CD4-positive, alpha-beta T cell treated with Interleukin-17A for 1 hour (primary cell): ENCODE data around the gene CTDP1.
A peak's percentile ranks its signal among the peaks of the same experiment; 100 is the strongest.

ENCODE experiments used
- DNase-seq: peaks from one replicate; pipeline ENCODE4 v3.0.0-alpha.2; 2020

Gene CTDP1, protein sequence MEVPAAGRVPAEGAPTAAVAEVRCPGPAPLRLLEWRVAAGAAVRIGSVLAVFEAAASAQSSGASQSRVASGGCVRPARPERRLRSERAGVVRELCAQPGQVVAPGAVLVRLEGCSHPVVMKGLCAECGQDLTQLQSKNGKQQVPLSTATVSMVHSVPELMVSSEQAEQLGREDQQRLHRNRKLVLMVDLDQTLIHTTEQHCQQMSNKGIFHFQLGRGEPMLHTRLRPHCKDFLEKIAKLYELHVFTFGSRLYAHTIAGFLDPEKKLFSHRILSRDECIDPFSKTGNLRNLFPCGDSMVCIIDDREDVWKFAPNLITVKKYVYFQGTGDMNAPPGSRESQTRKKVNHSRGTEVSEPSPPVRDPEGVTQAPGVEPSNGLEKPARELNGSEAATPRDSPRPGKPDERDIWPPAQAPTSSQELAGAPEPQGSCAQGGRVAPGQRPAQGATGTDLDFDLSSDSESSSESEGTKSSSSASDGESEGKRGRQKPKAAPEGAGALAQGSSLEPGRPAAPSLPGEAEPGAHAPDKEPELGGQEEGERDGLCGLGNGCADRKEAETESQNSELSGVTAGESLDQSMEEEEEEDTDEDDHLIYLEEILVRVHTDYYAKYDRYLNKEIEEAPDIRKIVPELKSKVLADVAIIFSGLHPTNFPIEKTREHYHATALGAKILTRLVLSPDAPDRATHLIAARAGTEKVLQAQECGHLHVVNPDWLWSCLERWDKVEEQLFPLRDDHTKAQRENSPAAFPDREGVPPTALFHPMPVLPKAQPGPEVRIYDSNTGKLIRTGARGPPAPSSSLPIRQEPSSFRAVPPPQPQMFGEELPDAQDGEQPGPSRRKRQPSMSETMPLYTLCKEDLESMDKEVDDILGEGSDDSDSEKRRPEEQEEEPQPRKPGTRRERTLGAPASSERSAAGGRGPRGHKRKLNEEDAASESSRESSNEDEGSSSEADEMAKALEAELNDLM

DNA sequence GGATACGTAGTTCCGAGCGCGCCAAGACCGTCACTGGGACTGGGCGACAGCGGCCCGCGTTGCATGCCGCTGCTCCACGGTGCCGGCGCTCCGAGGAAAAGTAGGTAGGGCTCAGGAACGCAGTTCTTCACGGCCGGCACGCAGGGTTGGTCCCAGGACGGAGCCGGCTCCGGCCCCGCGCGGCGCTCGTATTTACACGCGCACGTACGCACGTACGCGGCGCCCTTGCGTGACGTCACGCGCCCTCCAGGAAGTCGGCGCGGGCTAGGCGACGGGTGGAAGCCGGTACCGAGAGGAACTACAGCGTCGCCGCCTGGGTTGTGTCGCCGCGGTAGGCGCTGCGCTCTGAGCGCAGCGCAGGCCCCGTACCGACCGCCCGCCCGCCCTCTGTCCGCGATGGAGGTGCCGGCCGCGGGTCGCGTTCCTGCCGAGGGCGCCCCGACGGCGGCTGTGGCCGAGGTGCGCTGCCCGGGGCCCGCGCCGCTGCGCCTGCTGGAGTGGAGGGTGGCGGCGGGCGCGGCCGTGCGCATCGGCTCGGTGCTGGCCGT, at the start of gene CTDP1:
CTDP1 (plus strand) TSS at position 252 of the 548 bp plus-strand sequence; CDS start at position 397, 145 bp downstream.
- DNase-seq = peak; percentile 90

DNA sequence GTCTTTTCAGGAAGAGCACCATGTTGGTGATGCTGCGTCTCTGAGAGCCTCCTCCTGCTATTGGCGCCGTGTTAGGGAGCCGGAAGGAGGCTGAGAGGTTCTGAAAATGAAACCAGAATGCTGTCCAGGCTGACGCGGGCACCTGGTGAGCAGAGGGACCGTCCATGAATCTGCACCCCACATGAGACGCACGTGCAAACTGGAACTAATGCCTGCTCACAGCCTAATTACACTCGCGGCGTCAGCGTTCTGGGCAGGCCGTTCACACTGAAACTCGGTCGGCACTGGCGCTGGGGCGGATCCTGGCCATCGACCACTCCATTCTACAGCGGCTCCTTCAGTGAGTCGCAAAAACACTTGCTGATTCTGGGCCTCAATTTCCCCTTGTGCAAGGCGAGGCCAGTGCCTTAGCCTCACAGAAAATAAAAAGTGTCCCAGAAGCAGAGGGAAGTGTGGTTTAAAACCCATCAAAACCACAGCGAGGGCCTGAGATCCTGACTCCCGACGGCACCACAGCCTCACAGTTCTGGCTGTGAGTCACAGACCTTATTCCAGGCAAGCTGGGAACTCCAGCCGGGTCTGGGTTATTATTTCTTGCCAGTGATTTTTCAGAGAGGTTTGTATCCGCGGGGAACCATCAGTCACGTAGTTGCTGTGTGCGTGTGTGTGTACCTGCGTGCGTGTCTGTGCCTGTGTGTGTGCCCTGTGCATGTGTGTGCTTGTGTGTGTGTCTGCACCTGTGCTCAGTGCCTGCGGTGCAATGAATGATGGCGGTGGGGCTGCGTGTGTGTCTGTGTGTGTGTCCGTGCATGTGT, 49.1 kb upstream of the CTDP1 start:
- no peak for DNase-seq

DNA sequence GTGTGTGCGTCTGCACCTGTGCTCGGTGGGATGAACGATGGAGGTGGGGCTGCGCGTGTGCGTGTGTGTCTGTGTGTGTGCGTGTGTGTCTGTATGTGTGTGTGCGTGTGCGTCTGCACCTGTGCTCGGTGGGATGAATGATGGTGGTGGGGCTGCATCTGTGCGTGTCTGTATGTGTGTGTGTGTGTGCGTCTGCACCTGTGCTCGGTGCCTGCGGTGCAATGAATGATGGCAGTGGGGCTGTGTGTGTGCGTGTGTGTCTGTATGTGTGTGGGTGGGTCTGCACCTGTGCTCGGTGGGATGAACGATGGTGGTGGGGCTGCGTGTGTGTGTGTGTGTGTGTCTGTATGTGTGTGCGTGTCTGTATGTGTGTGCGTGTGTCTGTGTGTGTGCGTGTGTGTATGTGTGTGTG, 48.5 kb upstream of the CTDP1 start:
- DNase-seq = no peak

DNA sequence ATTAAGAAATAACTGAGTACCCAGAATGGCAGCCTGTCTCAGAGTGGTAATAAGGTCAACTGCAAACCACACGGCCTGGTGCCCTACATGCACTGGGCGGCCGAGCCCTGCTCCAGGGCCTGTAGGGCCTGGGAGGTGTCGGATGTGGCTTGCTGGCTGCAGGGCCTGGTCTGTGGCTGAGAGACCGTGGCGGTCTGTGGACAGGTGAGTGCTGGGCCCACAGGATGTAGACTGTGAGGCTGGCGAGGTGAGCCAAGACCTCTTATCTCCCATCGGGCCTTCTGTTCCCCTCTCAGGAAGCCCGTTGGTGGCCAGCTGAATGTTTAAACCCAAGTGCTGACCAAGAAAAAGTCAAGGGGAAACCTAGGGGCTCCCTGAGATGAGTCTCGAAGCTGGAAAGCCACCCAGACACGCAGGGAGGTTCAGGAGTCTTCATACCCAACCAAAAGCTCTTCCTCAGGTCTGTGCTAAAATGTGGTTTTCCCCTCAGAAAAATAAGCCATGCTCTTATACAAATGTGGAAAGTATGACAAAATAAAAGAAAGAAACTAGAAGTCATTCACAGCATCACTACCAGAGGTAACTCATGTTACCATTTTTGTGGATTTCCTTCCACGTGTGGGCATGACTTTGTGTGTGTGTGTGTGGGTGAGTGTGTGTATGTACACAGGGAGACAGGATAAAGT, 47.7 kb upstream of the CTDP1 start:
- no peak for DNase-seq

DNA sequence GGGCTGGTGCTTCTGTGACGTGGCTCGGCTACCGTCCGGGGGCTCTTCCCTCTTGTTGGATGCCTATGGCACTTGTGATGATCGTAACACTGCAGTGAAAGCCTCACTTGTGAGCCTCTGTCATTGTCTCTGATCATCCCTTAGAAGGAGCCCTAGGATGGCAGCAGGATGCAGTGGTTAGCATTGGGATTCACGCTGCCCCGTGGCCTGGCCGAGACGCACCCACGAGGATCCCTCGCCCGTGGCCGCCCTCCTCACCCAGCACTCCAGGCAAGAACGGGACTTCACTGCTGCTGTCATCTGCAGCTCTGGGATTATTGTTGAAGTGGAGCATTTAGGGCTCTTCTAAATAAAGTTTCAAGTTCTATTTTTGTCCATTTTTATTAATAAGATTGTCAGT, 46.8 kb upstream of the CTDP1 start:
- DNase-seq = no peak

DNA sequence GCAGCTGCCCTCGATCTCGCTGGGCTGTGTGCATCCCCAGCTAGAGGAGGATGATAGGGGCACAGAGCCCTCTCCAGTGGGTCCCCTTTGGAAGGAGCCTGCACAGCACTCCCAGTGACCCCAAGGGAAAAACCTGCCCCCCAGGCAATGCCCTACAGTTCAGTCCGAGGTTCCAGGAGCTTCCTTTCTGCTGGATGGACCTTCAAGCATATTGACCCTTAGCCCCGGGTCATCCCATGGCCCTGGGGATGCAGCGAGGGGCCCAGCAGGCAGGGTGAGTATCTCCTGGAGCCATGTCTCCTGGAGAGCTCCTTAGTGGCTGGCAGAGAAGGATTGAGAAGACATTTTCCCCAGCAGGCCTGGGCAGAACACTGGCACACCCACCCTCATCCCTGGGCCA, 45.4 kb upstream of the CTDP1 start:
- DNase-seq = no peak

DNA sequence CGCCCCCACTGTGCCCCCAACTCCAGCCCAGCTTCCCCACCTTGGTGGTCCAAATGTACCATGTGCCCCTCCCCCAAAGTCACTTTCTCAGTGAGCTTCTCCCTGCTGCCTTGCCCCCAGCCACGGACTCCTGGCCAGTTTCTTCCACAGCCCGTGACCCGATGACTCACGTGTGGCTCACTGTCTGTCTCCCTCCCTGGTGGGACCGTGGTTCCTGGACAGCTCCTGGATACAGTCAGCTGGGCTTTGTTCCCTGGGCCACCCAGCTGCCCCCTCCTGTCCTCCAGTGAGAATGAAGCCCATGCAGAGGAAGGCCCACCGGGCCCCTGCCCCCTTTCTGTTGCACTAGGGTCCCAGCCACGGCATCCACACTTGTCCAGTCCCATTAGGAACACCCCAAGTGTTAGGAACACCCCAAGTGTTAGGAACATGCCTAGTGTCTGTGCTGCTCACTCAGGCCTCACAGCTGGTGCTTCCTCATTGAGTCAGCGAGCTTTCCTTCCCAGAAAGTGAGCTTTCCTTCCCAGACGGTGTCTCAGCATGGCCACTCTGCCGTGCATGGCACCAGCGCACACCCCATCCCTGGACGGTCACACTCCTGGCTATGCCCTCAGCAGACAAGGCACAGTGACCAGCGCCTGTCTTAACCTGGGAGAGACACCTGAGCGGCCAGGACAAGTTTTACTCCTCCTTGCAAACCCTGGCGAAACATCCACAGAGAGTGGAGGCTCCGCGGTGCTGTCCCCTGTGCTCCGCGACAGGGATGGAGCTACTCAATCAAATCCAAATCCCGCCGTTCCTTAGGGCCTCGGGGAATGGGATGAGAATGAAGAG, 44.8 kb upstream of the CTDP1 start:
- DNase-seq = no peak

DNA sequence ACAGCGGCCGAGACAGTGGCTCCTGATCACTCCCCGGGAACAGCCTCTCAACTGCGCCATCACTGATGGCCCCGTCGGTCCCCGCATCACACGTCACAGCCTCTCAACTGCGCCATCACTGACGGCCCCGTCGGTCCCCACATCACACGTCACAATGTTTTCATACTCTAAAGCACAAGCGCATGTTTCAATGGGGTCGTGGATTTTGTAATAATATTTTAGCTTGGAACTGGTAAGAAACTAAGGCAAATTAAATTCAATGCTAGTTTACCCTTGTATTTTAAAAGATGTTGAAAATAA, 44.2 kb upstream of the CTDP1 start:
- DNase-seq = no peak

DNA sequence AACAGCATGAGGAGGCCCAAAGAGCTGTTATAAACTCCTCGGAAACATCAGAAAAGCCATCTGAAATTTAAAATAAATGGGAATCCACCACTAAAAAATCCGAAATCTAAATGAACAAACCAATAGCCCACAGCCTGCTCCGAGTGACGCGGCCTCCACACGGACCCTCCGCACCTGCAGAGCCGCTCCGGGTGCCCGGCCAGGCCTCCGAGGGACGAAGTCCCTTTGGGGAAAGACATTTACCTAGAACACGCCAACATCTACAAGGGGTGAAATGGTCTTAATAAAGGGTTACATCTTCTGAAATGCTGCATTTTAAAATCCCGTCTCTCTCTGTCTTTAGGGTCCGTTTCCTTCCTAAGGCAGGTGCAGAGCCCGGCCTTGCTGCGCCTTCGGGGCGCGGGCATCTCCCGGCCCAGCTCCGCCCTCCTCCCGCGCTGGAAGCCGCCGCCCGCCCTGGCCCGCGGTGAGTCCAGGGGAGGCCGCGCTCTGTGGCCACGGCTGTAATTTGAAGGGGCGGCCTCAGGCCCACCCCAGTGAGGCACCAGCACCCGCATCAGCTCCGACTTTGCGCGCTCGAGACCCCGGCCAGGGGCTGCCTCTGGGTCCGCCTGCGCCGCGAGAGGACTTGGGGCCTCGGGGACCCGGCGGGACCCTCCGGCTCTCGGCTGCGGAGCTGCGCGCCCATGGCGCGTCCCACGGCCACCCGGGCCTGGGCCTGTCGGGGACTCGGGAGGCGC, 42.3 kb upstream of the CTDP1 start:
- DNase-seq = no peak

DNA sequence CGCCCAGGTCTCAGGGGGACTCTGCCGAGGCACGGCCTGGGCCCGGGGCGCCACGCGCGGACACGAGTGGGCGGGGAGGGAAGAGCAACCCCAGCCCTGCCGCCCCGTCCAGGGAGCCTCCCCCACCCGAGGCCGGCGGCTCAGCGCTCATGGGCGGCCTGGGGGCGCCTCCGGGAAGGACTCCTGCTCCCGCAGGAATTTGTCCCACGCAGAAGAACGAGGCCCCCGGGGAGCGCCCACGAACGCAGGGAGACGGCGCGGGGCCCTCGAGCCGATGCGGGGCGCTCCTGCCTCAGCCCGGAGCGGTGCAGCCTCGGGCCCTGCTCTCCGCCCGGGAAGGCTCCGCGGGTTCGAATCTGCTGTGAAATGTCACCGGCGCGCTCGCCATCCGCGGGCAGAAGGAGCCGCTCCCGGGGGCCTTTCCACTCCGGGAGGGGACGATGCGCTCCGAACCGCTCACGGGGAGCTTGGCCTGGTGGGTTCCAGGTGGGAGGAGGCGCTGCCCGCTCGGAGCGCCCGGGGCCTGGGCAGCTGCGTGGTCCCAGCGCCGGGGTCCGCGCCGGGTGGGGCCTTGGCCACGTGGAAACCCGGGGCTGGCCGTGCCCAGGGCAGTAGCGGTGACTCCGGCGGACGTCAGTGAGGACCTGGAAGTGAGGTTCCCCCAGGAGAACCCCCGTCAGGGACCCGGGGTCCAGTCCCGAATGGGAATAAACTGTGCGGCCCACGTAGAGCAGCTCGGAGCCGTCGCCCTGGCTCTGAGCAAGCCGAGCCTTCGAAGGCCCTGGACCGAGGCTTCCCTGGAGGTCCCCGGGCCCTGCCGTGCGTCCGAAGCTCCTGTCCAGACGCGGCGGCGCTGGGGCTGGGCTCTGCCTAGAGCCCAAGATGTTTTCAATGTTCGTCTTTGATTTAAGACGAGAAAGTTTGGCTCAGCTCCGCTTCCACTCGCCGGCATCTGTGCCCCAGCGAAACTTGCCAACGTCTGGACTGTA, 41.4 kb upstream of the CTDP1 start:
- no peak for DNase-seq

DNA sequence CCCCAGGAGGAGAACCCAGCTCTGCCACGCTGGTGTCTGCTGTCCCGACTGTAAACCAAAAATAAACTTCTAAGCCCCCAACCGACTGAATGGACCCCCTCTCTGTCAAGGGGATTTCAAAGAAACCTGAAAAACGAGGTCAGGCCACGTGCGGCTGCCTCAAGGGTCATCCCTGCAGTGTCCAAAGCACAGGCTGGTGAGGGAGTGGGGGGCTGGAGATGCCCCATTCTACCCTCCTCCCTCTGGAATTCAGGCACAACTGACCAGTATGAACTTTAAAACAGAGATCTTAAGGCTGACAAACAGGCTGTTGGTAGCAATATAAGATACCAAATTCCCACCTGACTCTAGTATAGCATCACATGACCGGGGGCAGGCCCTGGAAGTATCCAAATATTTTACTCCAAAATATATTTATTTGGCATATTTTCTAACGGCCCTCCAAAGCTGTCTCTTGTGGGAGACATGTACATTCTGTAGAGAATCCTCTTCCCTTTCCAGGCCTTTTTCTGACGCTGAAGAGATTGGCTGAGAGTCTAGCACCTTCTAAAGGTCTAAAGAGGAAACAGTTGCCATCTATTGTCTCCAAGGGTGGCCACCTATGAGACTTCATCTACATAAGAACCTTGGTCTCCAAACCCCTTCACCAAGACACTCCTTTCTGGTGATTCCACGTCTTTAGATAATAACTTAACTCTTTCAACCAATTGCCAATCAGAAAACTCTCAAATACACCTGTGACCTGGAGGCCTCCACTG, 40.4 kb upstream of the CTDP1 start:
- DNase-seq = no peak

DNA sequence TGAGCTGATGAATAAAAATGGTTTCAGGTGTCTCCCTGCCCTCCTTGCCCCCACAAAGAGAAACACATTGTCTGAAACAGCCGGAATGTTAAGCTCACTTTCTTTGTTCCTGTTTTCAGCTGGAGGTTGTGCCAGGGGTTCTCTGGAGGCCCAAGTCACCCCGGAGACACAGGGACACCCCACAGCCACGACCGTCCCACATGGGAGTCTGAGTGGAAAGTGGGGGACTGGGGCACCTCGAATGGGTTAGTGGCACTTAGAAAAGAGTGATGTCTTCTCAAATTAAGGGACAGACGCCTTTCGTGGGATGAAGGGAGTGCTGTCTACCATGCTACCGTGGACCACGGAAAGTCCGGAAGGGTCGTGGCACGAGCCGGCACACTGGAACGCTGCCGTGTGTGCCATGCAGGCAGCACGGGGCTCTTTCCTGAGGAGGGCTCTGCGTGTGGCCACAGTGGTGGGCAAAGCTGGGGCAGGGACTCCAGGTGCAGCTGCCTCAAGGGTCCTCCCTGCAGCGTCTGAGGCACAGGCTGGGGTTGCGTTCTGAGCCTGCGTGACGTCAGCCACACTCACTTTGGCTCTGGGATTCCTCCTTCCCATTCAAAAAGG, 39.4 kb upstream of the CTDP1 start:
- DNase-seq = no peak

DNA sequence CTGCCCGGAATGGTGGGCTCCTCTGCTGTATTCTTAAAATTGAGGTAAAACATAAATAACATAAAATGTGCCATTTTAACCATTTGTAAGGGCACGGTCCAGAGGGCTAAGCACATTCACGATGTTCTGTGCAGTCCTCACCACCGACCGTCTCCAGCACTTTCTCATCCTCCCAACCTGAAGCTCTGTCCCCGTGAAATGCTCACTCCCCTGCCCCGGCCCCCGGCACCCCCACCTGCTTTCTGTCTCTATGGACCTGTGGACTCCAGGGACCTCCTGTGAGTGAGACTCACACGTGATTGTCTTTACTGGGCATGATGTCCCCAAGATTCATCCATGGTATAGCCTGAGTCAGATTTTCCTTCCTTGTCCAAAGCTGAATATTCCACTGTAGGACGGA, 38.7 kb upstream of the CTDP1 start:
- no peak for DNase-seq

DNA sequence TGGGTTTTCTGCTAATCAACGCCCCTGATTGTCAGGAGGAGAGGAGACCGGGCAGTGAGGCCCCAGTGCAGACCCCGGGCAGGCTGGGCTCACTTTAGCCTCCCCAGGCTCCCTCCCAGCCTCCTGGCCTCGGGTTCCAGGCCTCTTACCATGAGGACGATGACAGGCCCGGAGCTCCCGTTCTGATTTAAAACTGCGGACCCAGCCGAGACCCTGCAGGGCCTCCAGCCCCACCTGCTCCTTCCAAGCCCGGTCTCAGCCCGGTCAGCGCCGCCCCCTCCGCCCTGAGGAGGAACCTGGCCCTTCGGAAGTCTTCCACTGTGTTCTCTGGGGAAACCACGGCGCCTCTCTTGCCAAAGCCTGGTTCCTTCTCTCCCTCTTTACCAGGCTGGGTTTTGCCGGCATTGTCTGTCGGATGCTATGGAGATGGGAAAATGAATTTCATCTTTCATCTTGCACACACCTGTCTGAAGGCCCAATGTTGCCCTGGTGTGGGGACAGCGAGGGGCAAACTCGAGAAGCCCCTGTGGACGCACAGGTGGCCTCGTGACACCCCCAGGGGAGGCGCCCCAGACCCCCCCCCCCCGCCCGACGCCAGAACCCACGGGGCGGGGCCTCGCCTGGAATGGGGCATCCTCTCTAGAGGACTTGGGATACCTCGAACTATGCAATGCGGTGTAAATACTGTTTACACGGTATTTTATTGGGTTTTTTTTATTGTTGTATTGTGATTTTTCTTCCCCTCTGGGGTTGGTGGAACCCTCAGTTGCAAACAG, 37.7 kb upstream of the CTDP1 start:
- DNase-seq = no peak

DNA sequence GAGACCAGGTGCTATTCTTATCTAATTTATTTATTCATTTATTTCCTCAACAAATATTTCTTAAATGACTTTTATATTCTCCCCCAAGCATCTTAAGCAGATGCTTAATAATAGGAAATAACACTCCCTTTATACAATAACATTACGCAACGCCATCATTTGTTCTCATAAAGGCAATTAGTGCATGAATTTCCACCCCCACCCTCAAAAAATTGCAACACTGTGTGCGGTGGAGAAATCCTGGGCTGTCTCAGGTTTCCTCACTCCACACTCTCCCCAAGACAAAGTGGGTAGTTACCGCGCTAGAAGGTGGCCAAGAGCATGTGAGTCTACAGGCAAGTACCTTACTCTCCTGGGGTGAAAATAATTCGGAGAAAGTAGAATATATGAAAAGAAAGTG, 37.0 kb upstream of the CTDP1 start:
- peak; percentile 6 for DNase-seq

DNA sequence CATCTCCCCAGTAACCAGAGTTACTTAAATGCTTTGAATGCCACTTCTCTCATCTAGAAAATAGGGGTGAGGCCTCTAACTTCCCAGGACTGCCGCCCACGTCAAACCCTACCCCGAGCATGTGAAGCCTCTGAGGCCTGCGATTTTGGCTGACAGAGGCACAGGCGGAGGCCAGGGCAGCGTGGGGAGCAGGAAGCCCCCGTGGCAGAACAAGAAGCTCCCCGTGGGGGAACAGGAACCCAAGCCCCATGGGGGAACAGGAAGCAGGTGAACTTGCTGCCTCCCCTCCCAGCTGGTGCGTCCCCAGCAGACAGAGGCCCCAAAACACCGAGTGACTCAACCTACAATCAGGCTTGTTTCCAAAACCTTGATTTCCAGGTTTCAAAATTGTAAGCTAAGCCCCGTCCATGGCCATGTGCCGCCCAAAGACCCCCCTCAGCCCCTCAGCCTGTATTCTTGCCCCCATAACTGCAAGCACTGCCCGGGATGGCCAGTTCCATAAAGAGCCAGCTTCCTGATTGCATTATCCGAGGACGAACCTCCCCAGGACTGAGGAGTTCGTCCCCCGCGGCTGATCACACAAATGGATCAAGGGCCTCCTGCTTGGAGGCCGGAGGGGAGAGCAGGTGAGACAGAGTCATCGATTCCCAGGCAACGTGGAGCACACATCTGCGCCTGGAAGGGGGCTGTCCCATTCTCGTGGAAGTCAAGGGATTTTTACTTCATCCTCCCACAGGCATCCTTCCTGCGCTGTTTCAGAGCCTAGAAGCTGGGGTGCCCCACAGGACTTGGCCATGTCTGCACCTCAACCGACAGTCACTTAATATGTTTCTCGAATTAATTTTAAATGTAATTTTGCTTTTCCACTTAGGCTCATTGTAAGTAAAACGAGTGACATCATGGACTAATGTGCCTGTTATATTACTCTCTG, 36.3 kb upstream of the CTDP1 start:
- DNase-seq = peak; percentile 12
